ENCODE measurements around the gene FOXC2.

The FOXC2 gene

DNA sequence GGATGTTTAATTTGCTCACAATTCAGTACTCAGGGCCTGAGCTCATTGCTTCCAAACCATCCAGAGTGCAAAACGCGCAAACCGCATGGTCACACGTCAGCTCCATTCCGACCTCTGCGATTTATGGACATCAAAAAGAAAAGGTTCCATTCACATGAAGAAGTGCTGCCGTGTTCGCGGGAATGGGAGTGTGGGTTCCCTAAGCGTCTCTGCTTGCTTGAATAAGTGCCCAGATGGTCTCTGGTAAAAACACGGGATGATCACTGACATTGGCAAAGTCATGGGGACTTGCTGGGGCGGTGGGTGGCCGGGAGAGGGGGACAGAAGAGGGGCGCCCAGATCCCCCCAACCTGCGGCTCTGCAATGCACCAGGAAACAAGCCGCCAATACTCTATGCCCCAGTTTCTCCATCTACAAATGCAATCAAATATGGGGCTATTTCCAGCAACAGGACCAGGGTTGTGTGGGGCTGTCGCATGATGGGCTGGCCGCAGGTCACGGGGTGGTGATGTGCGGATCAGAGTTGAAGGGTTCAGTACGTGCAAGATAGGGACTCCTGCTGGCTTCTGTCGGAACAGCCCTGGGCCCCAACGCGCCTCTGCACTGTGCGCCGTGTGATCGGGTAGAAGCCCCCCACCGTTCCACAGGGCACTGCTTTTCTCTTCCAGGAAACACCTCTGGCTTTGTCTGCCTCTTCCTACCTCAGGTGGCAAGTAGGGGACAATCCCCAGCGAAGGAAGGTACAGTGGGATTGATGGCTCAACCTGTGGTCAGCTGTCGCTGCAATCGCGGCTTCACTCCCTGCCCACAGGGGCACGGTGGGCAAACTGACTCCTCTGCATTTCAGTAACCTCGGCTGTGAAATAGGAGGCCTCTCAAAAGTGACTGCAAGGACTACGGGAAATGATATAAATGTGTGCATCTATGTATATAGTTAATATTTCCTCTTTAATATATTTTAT is 45.1 kb upstream of the FOXC2 start:
- DNase-seq (ENCODE audit: low read depth): no peak
- no peak overlapping the region for H3K4me3 ChIP-seq (ENCODE audit: low read depth, low read length)
- TF ChIP-seq, protein P1, sequence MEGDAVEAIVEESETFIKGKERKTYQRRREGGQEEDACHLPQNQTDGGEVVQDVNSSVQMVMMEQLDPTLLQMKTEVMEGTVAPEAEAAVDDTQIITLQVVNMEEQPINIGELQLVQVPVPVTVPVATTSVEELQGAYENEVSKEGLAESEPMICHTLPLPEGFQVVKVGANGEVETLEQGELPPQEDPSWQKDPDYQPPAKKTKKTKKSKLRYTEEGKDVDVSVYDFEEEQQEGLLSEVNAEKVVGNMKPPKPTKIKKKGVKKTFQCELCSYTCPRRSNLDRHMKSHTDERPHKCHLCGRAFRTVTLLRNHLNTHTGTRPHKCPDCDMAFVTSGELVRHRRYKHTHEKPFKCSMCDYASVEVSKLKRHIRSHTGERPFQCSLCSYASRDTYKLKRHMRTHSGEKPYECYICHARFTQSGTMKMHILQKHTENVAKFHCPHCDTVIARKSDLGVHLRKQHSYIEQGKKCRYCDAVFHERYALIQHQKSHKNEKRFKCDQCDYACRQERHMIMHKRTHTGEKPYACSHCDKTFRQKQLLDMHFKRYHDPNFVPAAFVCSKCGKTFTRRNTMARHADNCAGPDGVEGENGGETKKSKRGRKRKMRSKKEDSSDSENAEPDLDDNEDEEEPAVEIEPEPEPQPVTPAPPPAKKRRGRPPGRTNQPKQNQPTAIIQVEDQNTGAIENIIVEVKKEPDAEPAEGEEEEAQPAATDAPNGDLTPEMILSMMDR (IDR thresholded peaks at IDR 0.05; ENCODE audit: low read depth, low read length, missing control alignments): no peak

- TF ChIP-seq, protein P1 (IDR thresholded peaks at IDR 0.05; ENCODE audit: low read depth, low read length, missing control alignments): no peak
- no peak overlapping the region for H3K4me3 ChIP-seq (ENCODE audit: low read depth, low read length)
- DNase-seq (ENCODE audit: low read depth): no peak
These were observed 44.0 kb upstream of the FOXC2 start for GRCh38 chr16:86522634-86523033.

DNA sequence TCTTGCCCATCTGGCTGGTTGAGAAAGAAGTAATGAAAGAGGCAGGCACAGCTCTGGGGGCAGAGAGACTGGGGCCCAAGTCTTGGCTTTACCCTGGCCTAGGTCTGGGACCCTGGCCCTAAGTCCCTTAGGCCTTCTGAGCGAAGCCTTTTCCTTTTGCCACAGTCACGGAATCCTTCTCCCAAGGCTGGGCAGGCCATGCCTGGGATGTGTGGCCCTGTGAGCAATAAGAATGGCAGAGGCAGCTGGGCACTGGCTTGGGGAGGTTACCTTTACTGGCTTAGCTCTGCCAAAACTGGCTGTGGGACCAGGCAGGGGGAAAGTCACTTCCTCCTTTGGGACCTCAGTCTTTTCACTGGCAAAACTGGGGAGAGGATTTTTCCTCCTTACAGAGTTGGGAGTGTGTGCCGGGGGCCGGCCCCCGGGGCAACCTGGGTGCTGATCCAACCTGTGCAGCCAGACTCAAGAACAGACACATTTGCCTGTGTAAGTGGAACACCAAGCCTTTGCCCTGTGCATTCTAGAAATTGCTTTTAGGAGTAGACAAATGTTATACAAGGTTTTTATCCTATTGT is 43.4 kb upstream of the FOXC2 start:
- H3K4me3 ChIP-seq (ENCODE audit: low read depth, low read length): no peak overlapping the region
- no peak for DNase-seq (ENCODE audit: low read depth)
- TF ChIP-seq, protein P1 (IDR thresholded peaks at IDR 0.05; ENCODE audit: low read depth, low read length, missing control alignments): no peak

GRCh38 chr16:86524029-86524428 is 42.6 kb upstream of the FOXC2 start:
- DNase-seq (ENCODE audit: low read depth): no peak
- TF ChIP-seq, protein P1 (IDR thresholded peaks at IDR 0.05; ENCODE audit: low read depth, low read length, missing control alignments): no peak
- no peak overlapping the region for H3K4me3 ChIP-seq (ENCODE audit: low read depth, low read length)

DNA sequence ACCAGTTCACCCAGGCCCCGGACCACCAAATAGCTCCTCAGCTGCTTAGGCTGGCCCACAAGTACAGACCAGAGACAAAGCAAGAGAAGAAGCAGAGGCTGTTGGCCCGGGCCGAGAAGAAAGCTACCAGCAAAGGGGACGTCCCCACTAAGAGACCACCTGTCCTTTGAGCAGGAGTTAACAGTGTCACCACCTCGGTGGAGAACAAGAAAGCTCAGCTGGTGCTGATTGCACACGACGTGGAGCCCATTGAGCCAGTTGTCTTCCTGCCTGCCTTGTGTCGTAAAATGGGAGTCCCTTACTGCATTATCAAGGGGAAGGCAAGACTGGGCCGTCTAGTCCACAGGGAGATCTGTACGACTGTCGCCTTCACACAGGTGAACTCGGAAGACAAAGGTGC is 40.9 kb upstream of the FOXC2 start:
- TF ChIP-seq, protein P1 (IDR thresholded peaks at IDR 0.05; ENCODE audit: low read depth, low read length, missing control alignments): no peak
- no peak for DNase-seq (ENCODE audit: low read depth)
- H3K4me3 ChIP-seq (ENCODE audit: low read depth, low read length): no peak overlapping the region

DNA sequence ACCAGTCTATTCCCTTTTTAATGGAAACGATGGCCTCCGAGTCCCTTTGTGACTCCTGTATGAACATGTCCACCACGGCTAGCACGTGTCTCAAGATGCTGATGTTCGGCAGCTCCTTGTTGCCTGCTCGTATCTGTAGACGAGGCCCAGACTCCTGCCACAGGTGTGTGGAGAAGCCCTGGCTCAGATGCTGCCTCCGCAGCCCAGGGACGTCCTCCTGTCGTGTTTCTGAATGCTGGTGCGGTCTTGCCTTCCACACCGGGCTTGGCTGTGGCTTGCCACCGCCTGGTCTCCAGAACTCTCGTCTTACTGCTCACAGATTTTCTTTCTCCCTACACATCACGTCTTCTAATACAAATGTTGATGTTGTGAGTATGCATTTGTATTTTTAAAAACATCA is 39.3 kb upstream of the FOXC2 start:
- H3K4me3 ChIP-seq (ENCODE audit: low read depth, low read length): no peak overlapping the region
- no peak for DNase-seq (ENCODE audit: low read depth)
- TF ChIP-seq, protein P1 (IDR thresholded peaks at IDR 0.05; ENCODE audit: low read depth, low read length, missing control alignments): no peak
